ENCODE measurements around the gene MADD. TPM values are rescaled to one million over a fixed set of nuclear protein-coding genes. Genes with fewer than 3 reads are reported as not detected.
"Not testable (repeated sequence)": the region's sequence is repeated elsewhere in the genome, so short reads cannot be mapped to it uniquely, and the experiment has no call there.

MADD gene
- total RNA-seq, 1 experiment from 2014 or later: 42.9 TPM

GRCh38 chr11:47306484-47306844, 36.5 kb downstream of the MADD start:
- no peak for DNase-seq

GRCh38 chr11:47308050-47308823, 38.3 kb downstream of the MADD start:
- H3K9me3 Mint-ChIP-seq (ENCODE audit: low read depth, unreplicated experiment): no peaks in the 10 kb centered on the region
- no peaks in the 10 kb centered on the region for H3K27me3 Mint-ChIP-seq (ENCODE audit: unreplicated experiment)
- no peaks in the 10 kb centered on the region for H3K4me1 Mint-ChIP-seq (ENCODE audit: low read depth, unreplicated experiment)
- intact Hi-C loops (cut with micrococcal nuclease; ENCODE audit: unreplicated experiment): no loop called here
- H3K36me3 Mint-ChIP-seq (ENCODE audit: insufficient read depth, unreplicated experiment): peaks cover 15% of the 10 kb centered on the region
- no TSS peak for BruUV-seq (replicated peaks)
- no peak for DNase-seq
- no peak for TF ChIP-seq CTCF (IDR thresholded peaks at IDR 0.05; ENCODE audit: unreplicated experiment)
- no peak overlapping the region for H3K4me3 Mint-ChIP-seq (ENCODE audit: low read depth, unreplicated experiment)
- no peak overlapping the region for H3K27ac Mint-ChIP-seq (ENCODE audit: unreplicated experiment)
- CTCF ChIA-PET: no interaction called here

More at GRCh38 chr11:47306484-47306844, 36.5 kb downstream of the MADD start:
- H3K4me1 Mint-ChIP-seq (ENCODE audit: low read depth, unreplicated experiment): no peaks in the 10 kb centered on the region
- no peak overlapping the region for H3K27ac Mint-ChIP-seq (ENCODE audit: unreplicated experiment)
- TF ChIP-seq CTCF (IDR thresholded peaks at IDR 0.05; ENCODE audit: unreplicated experiment): no peak
- intact Hi-C loops (cut with micrococcal nuclease; ENCODE audit: unreplicated experiment): no loop called here
- peaks cover 16% of the 10 kb centered on the region for H3K36me3 Mint-ChIP-seq (ENCODE audit: insufficient read depth, unreplicated experiment)
- no peaks in the 10 kb centered on the region for H3K27me3 Mint-ChIP-seq (ENCODE audit: unreplicated experiment)
- CTCF ChIA-PET: no interaction called here
- H3K9me3 Mint-ChIP-seq (ENCODE audit: low read depth, unreplicated experiment): peaks cover 4% of the 10 kb centered on the region
- no peak overlapping the region for H3K4me3 Mint-ChIP-seq (ENCODE audit: low read depth, unreplicated experiment)
- no TSS peak for BruUV-seq (replicated peaks)

GRCh38 chr11:47314992-47315391, 45.1 kb downstream of the MADD start:
- Mint-ChIP-seq H3K36me3 (ENCODE audit: insufficient read depth, unreplicated experiment) (peaks cover 21% of the 10 kb centered on the region), H3K4me1 (ENCODE audit: low read depth, unreplicated experiment) (no peaks in the 10 kb centered on the region), H3K4me3 (ENCODE audit: low read depth, unreplicated experiment) (no peak overlapping the region), H3K27ac (ENCODE audit: unreplicated experiment) (no peak overlapping the region), H3K27me3 (ENCODE audit: unreplicated experiment) (no peaks in the 10 kb centered on the region), H3K9me3 (ENCODE audit: low read depth, unreplicated experiment) (no peaks in the 10 kb centered on the region)
- CTCF ChIA-PET: no interaction called here
- BruUV-seq (replicated peaks): no TSS peak
- TF ChIP-seq CTCF (IDR thresholded peaks at IDR 0.05; ENCODE audit: unreplicated experiment): no peak
- no peak for DNase-seq
- intact Hi-C loops (cut with micrococcal nuclease; ENCODE audit: unreplicated experiment): no loop called here

GRCh38 chr11:47316501-47316900, 46.6 kb downstream of the MADD start:
- intact Hi-C loops (cut with micrococcal nuclease; ENCODE audit: unreplicated experiment); BruUV-seq (replicated peaks); H3K9me3 Mint-ChIP-seq (ENCODE audit: low read depth, unreplicated experiment); H3K4me1 Mint-ChIP-seq (ENCODE audit: low read depth, unreplicated experiment); H3K27me3 Mint-ChIP-seq (ENCODE audit: unreplicated experiment); CTCF ChIA-PET; H3K4me3 Mint-ChIP-seq (ENCODE audit: low read depth, unreplicated experiment); DNase-seq; H3K27ac Mint-ChIP-seq (ENCODE audit: unreplicated experiment): not testable (repeated sequence)
- H3K36me3 Mint-ChIP-seq (ENCODE audit: insufficient read depth, unreplicated experiment): peaks cover 21% of the 10 kb centered on the region

- no peak for DNase-seq
- Mint-ChIP-seq H3K4me1 (ENCODE audit: low read depth, unreplicated experiment) (no peaks in the 10 kb centered on the region), H3K9me3 (ENCODE audit: low read depth, unreplicated experiment) (no peaks in the 10 kb centered on the region), H3K27ac (ENCODE audit: unreplicated experiment) (no peak overlapping the region), H3K4me3 (ENCODE audit: low read depth, unreplicated experiment) (no peak overlapping the region), H3K27me3 (ENCODE audit: unreplicated experiment) (no peaks in the 10 kb centered on the region), H3K36me3 (ENCODE audit: insufficient read depth, unreplicated experiment) (peaks cover 21% of the 10 kb centered on the region)
- no TSS peak for BruUV-seq (replicated peaks)
- CTCF ChIA-PET: no interaction called here
- TF ChIP-seq CTCF (IDR thresholded peaks at IDR 0.05; ENCODE audit: unreplicated experiment): no peak
- intact Hi-C loops (cut with micrococcal nuclease; ENCODE audit: unreplicated experiment): no loop called here
Measured at GRCh38 chr11:47317064-47317828, 47.3 kb downstream of the MADD start.

Measured in Calu3 (cell line).